K562 (cell line): ENCODE data around the gene AMZ1. TPM values are rescaled to one million over a fixed set of nuclear protein-coding genes. Genes with fewer than 3 reads are reported as not detected.

Experiments used
- ATAC-seq: fragments of 200-7000 bp; cut with Tn5 transposase; 3 replicates; pipeline ENCODE4 v1.9.1; 2020; ENCODE audit warnings: moderate library complexity
- BruUV-seq: library from RNA; stranded (reverse); fragments of 400-500 nt; replicated peaks from 2 replicates; lab custom pipeline; 2021; lab: Mats Ljungman, UMichigan
- CTCF ChIA-PET: fragments of 300-600 bp; formaldehyde crosslinking; extraction: SDS; loops from one replicate; lab custom pipeline; 2021; ENCODE audit warnings: low intra/inter-chr PET ratio; lab: Yijun Ruan, JAX
- POLR2A ChIA-PET: fragments of 300-600, 350-650 bp; sonication (Branson Sonifier 250); formaldehyde crosslinking; extraction: SDS; loops from one replicate; lab custom pipeline; 2021; ENCODE audit warnings: antibody characterized with exemption, inconsistent platforms; lab: Yijun Ruan, JAX
- DNase-seq, 4 experiments: peaks; one replicate each; pipeline versions ENCODE4 v3.0.0 to v3.0.0-alpha.2; 2011 to 2018; ENCODE audit warnings: low spot score in 3 of 4, mixed read lengths in 3 of 4; ENCODE audit errors: extremely low read depth in 1 of 4
- FAIRE-seq: peaks from 2 replicates; lab custom pipeline; 2011; peaks lifted over from hg19 to GRCh38; lab: Jason Lieb, UNC
- H2AFZ ChIP-seq: 2 replicates; pipeline ENCODE4 v1.6.0; 2011; ENCODE audit warnings: low read depth, low read length, control low read depth, inconsistent platforms
- H3K27ac ChIP-seq: fragments of 200-600 bp; 3 replicates; pipeline ENCODE4 v1.8.0; 2011; ENCODE audit warnings: low read depth, mild to moderate bottlenecking, control low read depth, inconsistent platforms, low read length, moderate library complexity, mixed read lengths; ENCODE audit errors: extremely low read depth
- H3K27me3 ChIP-seq, 2 experiments: fragments of 300-600 bp in 1 of 2; 2 replicates in 1 of 2; 3 replicates in 1 of 2; pipeline versions ENCODE4 v1.6.0 to v1.8.0; 2011; ENCODE audit warnings: inconsistent platforms in 2 of 2, low read length in 2 of 2, mild to moderate bottlenecking in 1 of 2, mixed read lengths in 1 of 2, moderate library complexity in 1 of 2; ENCODE audit not compliant: control insufficient read depth in 2 of 2, insufficient read depth in 2 of 2
- H3K36me3 ChIP-seq: fragments of 300-600 bp; 3 replicates; pipeline ENCODE4 v1.8.0; 2011; ENCODE audit warnings: mild to moderate bottlenecking, low read length, inconsistent platforms; ENCODE audit not compliant: control insufficient read depth, insufficient read depth
- H3K4me1 ChIP-seq, 2 experiments: fragments of 200-600 bp in 1 of 2; replicated peaks in 1 of 2; 2 replicates in 1 of 2; 3 replicates in 1 of 2; pipeline versions ENCODE4 v1.5.1 to v1.8.0; 2011; ENCODE audit warnings: inconsistent platforms in 2 of 2, low read length in 2 of 2, mild to moderate bottlenecking in 1 of 2, mixed read lengths in 1 of 2, moderate library complexity in 1 of 2; ENCODE audit not compliant: control insufficient read depth in 2 of 2, insufficient read depth in 2 of 2
- H3K4me2 ChIP-seq: 2 replicates; pipeline ENCODE4 v1.6.1; 2011; ENCODE audit warnings: low read length, control low read depth, inconsistent platforms, mixed read lengths; ENCODE audit not compliant: insufficient read depth
- H3K4me3 ChIP-seq: fragments of 200-600 bp; sonication (generic), shearing (Covaris generic); 2 replicates; pipeline ENCODE4 v1.5.1; 2016; ENCODE audit warnings: control low read depth, inconsistent platforms
- H3K79me2 ChIP-seq: fragments of 200-600 bp; 3 replicates; pipeline ENCODE4 v1.8.0; 2011; ENCODE audit warnings: low read length, inconsistent platforms; ENCODE audit not compliant: control insufficient read depth, insufficient read depth
- H3K9ac ChIP-seq, 2 experiments: 2 replicates each; pipeline versions ENCODE4 v1.6.0 to v1.6.1; 2011; ENCODE audit warnings: low read depth in 2 of 2, low read length in 2 of 2, control low read depth in 1 of 2, inconsistent platforms in 1 of 2, mild to moderate bottlenecking in 1 of 2, mixed read lengths in 1 of 2; ENCODE audit not compliant: insufficient read depth in 1 of 2
- H3K9me1 ChIP-seq: one replicate; pipeline ENCODE4 v1.6.0; 2011; ENCODE audit warnings: inconsistent platforms, mild to moderate bottlenecking, low read length, moderate library complexity; ENCODE audit not compliant: control insufficient read depth, insufficient read depth
- H3K9me3 ChIP-seq: replicated peaks from 2 replicates; pipeline ENCODE4 v1.5.1; 2011; ENCODE audit warnings: low read depth, low read length, inconsistent platforms; ENCODE audit not compliant: control insufficient read depth, insufficient read depth
- H4K20me1 ChIP-seq: replicated peaks from 2 replicates; pipeline ENCODE4 v1.6.1; 2011; ENCODE audit warnings: low read length, inconsistent platforms, mixed read lengths; ENCODE audit not compliant: control insufficient read depth, insufficient read depth
- CREB1 ChIP-seq, 2 experiments: sonication (generic) in 1 of 2; formaldehyde crosslinking in 1 of 2; IDR thresholded peaks; 2 replicates each; pipeline versions ENCODE4 v1.6.1 to v1.8.0; 2012 to 2022; ENCODE audit warnings: inconsistent platforms in 1 of 2, mild to moderate bottlenecking in 1 of 2, missing genetic modification reagents in 1 of 2, moderate library complexity in 1 of 2
- FOXK1 ChIP-seq: sonication (generic); formaldehyde crosslinking; IDR thresholded peaks from 2 replicates; pipeline ENCODE4 v1.8.0; 2022; ENCODE audit warnings: missing genetic modification reagents, mild to moderate bottlenecking, borderline replicate concordance
- FOXP1 ChIP-seq: sonication (generic); formaldehyde crosslinking; IDR thresholded peaks from 2 replicates; pipeline ENCODE4 v1.8.0; 2022; ENCODE audit warnings: mild to moderate bottlenecking, missing genetic modification reagents
- GABPB1 ChIP-seq: sonication (generic); formaldehyde crosslinking; IDR thresholded peaks from 2 replicates; pipeline ENCODE4 v1.8.0; 2022; ENCODE audit warnings: mild to moderate bottlenecking, missing genetic modification reagents
- NFIC ChIP-seq: fragments of 450-650 bp; IDR thresholded peaks from 2 replicates; pipeline ENCODE4 v1.6.1; 2017; ENCODE audit warnings: mild to moderate bottlenecking, inconsistent platforms
- VEZF1 ChIP-seq: fragments of 200-800 bp; sonication (Bioruptor generic); IDR thresholded peaks from 2 replicates; pipeline ENCODE4 v1.6.1; 2017; ENCODE audit warnings: missing genetic modification characterization, missing compliant biosample characterization
- ZNF511 ChIP-seq: sonication (generic); formaldehyde crosslinking; IDR thresholded peaks from 2 replicates; pipeline ENCODE4 v1.8.0; 2022; ENCODE audit warnings: mild to moderate bottlenecking, missing genetic modification reagents
- ZNF592 ChIP-seq: fragments of 450-650 bp; IDR thresholded peaks from 2 replicates; pipeline ENCODE4 v1.6.1; 2017; ENCODE audit warnings: antibody characterized with exemption, mild to moderate bottlenecking
- ZNF644 ChIP-seq: fragments of 200-800 bp; sonication (Bioruptor generic); IDR thresholded peaks from 2 replicates; pipeline ENCODE4 v1.6.1; 2016; ENCODE audit warnings: low read depth, missing genetic modification characterization, missing compliant biosample characterization
- WGBS: fragments of 100-300 bp; shearing (Covaris generic); methylation state at CpG from one replicate; pipeline ENCODE4 v1.1.6; 2016; ENCODE audit warnings: low coverage, mixed read lengths; ENCODE audit not compliant: insufficient coverage; ENCODE audit errors: missing lambda C conversion rate; 5-methylcytosine and 5-hydroxymethylcytosine counted together
- in situ Hi-C: fragments of 300-500 bp; cut with MboI; formaldehyde crosslinking; loops from 4 replicates; pipeline ENCODE4 v1.15.0; 2018; ENCODE audit warnings: inconsistent platforms, mixed read lengths
- intact Hi-C: fragments of 100-400 bp; cut with micrococcal nuclease; formaldehyde crosslinking; loops from 2 replicates; pipeline ENCODE4 v1.14.2; 2022
- polyA plus RNA-seq, 8 experiments: library from polyadenylated mRNA; depleted of rRNA in 4 of 8; stranded (reverse) in 5 of 8; unstranded in 3 of 8; fragments of >200 nt; fragmentation: Nextera tagmentation in 2 of 8; fragmentation: Illumina TruSeq in 1 of 8; extraction: Ambion mirVana in 2 of 8; extraction: Trizol in 1 of 8; gene quantifications; 2 replicates each; pipeline versions ENCODE4 v1.2.1 to v1.2.3, GENCODE V29; 2011 to 2014; ENCODE audit warnings: inconsistent platforms in 1 of 8, missing spikeins in 1 of 8
- total RNA-seq, 7 experiments: library from RNA; depleted of rRNA in 6 of 7; stranded (reverse); fragments of >200 nt in 6 of 7; fragmentation: Illumina TruSeq in 2 of 7; extraction: Trizol in 2 of 7; gene quantifications; 2 replicates each; pipeline versions ENCODE4 v1.2.1 to v1.2.3, GENCODE V29; 2011 to 2021; ENCODE audit warnings: low replicate concordance in 1 of 7

The AMZ1 gene
- total and polyA plus RNA-seq, 9 of the 15 experiments (the other 6 are each of a cell fraction or from before 2014, with no cell fraction given): not detected

DNA sequence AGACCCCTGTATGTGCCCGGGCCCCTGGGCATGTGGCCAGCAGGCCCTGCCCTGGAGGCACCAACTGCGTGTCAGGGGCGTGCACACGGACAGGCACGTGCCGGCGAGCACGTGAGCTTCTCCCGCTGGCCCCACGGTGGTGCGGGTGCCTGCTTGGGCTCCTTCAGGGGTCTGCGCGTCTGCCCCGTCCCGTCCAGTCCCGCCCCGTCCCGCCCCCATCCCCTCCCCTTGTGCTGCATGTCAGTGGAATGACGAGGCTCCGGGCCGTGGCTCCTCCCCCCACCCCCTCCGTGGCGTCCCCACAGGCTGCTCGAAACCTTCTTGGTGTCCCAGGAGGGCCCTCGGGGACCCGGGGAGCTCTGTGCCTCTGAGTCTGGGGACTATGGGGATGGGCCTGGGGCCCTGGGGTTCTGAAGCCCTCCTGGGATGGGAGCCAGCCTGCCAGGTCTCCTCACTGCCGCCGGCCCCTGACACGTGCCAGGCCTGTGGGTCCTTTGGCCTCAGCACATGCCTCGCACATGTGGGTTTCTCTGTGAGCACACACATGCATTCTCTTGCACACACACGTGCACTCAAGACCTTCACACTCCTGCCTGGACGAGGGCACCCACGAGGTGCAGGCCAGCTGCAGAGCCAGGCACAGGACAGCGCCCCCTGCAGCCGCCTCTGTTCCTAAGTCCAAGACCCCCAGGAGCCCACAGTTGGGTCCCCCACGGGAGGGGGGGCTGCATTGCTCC is 27.5 kb upstream of the AMZ1 start:
- no peak for FAIRE-seq
- H3K4me1 ChIP-seq: peaks cover 4 to 77% of the 10 kb centered on the region in 2 experiments
- DNase-seq: peak; percentile 58 to 85 (median 76)
- H3K9me3 ChIP-seq: no peaks in the 10 kb centered on the region
- ATAC-seq: peak; percentile 68
- H3K27ac ChIP-seq: no peak overlapping the region
- H3K9ac ChIP-seq: peak overlapping the region in 1 of 2 experiments; percentile 83; a peak in 2 of 4 replicates
- H3K4me2 ChIP-seq: no peak overlapping the region
- intact Hi-C loops (loop anchor here (10.0 kb wide), 1 partner anchor 186 kb away; the partner anchor contains the start of gene GRIFIN), in situ Hi-C loops (no loop called here)
- H3K27me3 ChIP-seq: peaks cover 0 to 14% of the 10 kb centered on the region in 2 experiments; a peak in 2 of 5 replicates
- ChIA-PET CTCF (no interaction called here), POLR2A (no interaction called here)
- H4K20me1 ChIP-seq: peaks cover 5% of the 10 kb centered on the region; the same call in 1 of the 2 replicates
- 25% methylated on average over 13 of the region's 36 CpGs for WGBS
- peaks cover 3% of the 10 kb centered on the region for H3K9me1 ChIP-seq
- peak overlapping the region; percentile 86 for H2AFZ ChIP-seq
- H3K4me3 ChIP-seq: no peak overlapping the region
- BruUV-seq: no TSS peak
- no peaks in the 10 kb centered on the region for H3K79me2 ChIP-seq
- no peaks in the 10 kb centered on the region for H3K36me3 ChIP-seq
- TF ChIP-seq GABPB1 (CRISPR knock-in tag): no peak
- TF ChIP-seq ZNF511 (CRISPR knock-in tag): peak; percentile 53; the same call in 1 of the 2 replicates
- TF ChIP-seq ZNF644 (tag): no peak
- TF ChIP-seq ZNF592: peak; percentile 74
- peak; percentile 23; the same call in 1 of the 2 replicates for TF ChIP-seq VEZF1 (CRISPR knock-in tag)
- 0 out of 2 replicates have a peak, but pooled peaks have one; percentile 53 for TF ChIP-seq FOXK1
- peak; percentile 80; the same call in 1 of the 2 replicates for TF ChIP-seq FOXP1 (CRISPR knock-in tag)
- TF ChIP-seq CREB1 (IDR thresholded peaks at IDR 0.05): no peak
- 0 out of 2 replicates have a peak, but pooled peaks have one; percentile 7 for TF ChIP-seq CREB1 (CRISPR knock-in tag; IDR thresholded peaks at IDR 0.05)
- 0 out of 2 replicates have a peak, but pooled peaks have one; percentile 10 for TF ChIP-seq NFIC
